Dermis blood vessel endothelial cell (primary cell): Measurements from ENCODE around the gene SLC35D2. TPM values are rescaled to one million over a fixed set of nuclear protein-coding genes. Genes with fewer than 3 reads are reported as not detected.
"Not testable (repeated sequence)": the region's sequence is repeated elsewhere in the genome, so short reads cannot be mapped to it uniquely, and the experiment has no call there.

ENCODE experiments used
- DNase-seq: peaks from one replicate; pipeline ENCODE4 v3.0.0; 2010
- total RNA-seq: library from RNA; depleted of rRNA; stranded (reverse); fragments of >200 nt; gene quantifications from 2 replicates; pipeline ENCODE4 v1.2.3, GENCODE V29; 2014

Gene SLC35D2
- total RNA-seq, 1 donor from 2014 or later, result 31.1 TPM

DNA sequence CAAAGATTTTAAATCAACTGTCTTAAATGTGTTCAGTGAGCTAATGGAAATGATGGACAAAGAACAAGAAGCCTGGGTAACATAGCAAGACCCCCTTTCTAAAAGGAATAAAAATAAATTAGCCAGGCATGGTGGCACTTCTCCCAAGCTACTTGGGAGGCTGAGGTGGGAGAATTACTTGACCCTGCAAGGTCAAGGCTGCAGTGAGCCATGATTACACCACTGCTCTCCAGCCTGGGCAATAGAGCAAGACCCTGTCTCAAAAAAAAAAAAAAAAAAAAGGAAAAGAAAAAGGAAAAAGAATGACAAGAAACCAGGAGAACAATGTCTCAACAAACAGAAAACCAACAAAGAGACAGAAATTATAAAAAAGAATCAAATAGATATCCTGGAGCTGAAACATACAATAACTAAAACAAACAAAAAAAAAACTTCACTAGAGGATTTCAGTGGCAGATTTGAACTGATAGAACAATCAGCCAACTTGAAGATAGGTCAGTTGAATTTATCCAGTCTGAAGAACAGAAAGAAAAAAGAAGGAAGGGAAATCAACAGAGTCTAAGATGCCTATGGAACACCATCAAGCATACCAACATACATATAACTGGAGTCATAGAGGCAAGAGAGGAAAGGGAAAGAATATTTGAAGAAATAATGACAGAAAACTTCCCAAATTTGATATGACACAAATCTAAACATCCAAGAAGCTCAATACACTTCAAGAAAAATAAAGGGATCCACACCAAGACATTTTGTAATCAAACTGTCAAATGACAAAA lies 16.8 kb upstream of the SLC35D2 start:
- DNase-seq, result no peak

DNA sequence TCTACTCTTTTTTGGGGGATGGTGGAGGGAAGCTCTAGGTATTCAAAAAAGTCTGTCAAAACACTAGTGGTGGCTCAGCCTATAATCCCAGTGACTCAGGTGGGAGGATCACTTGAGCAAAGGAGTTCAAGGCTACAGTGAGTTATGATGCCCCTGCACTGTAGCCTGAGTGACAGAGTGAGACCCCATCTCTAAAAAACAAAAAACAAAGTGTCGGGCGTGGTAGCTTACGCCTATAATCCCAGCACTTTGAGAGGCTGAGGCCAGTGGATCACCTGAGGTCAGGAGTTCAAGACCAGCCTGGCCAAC lies 15.8 kb upstream of the SLC35D2 start:
- DNase-seq, result no peak

- peak; percentile 41 for DNase-seq
Observed at GRCh38 chr9:96398582-96399324, 15.2 kb upstream of the SLC35D2 start.

- DNase-seq, result no peak
Observed at GRCh38 chr9:96395964-96396363, 12.5 kb upstream of the SLC35D2 start.

DNA sequence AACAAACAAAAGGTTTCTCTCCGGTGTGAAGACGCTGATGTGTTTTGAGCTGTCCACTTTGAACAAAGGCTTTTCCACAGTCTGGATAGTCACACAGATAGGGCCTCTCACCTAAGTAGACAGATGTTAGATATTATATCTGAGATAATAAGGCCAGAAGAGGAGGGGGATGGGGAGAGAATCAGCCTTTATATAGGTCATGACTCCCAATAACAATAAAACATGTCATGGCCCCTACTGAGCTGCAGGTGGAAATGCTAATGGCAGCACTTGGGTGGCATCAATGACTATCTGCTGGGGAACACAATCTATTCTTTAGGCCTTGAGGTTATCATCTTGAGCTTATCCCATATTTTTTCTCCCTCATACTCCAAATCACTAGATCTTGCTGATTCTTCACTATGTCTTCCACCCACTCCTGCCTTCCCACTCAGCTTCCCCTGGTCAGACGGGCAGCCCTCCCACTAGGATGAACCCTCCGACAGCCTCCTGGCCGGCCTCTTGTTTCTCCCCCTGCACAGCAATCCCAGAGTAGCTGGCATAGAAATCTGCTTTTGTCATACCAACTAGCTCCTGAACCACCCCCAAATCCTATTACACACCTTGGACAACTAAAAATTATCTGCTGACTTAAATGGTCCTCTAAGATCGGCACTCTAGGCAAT lies 11.5 kb upstream of the SLC35D2 start:
- no peak for DNase-seq

DNA sequence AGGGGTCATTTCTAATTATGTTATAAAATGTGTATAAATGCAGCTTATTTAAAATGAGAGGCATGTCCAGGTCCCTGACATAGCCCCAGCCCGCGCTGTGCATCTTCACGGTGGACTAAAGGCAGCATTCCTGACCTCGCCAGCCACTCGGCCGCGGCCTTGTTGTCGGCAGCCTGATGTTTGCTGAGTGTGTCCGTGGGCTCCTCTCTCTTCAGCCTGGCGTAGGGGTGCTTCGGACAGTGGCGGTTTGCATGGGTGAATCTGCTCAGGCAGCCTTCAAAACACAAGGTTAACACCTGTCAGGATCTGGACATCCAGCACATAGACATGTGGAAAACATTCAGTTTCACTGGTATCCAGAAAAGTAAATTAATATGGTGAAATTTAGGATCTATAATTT lies 8.8 kb upstream of the SLC35D2 start:
- no peak for DNase-seq

- peak; percentile 34 for DNase-seq
Observed at GRCh38 chr9:96391021-96391765, 7.7 kb upstream of the SLC35D2 start.

DNA sequence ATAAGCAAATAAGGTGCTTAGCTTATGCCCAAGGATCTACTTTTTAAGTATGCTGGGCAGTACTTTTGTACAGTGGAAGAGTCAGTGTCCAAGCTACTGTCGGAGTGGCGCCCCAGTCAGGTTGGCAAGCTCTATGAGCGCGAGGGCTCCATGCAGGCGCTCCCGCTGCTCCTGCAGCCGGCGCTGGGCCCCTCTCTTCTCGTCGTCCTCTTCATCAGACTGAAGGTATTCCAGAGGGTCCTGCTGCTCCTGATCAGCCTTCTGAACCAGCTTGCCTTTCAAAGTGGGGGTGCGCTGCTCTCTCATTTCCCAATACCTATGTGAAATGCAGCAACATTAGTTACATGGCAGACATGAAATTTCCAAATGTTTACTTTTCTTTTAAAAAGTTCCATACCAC lies 4.6 kb upstream of the SLC35D2 start:
- DNase-seq, result no peak

GRCh38 chr9:96386157-96386556 lies 2.6 kb upstream of the SLC35D2 start:
- no peak for DNase-seq

- DNase-seq, result peak; percentile 51
Observed at GRCh38 chr9:96382839-96383164, 709 bp downstream of the SLC35D2 start.

- DNase-seq, result peak; percentile 23
Observed at GRCh38 chr9:96382175-96382574, 1.3 kb downstream of the SLC35D2 start.

DNA sequence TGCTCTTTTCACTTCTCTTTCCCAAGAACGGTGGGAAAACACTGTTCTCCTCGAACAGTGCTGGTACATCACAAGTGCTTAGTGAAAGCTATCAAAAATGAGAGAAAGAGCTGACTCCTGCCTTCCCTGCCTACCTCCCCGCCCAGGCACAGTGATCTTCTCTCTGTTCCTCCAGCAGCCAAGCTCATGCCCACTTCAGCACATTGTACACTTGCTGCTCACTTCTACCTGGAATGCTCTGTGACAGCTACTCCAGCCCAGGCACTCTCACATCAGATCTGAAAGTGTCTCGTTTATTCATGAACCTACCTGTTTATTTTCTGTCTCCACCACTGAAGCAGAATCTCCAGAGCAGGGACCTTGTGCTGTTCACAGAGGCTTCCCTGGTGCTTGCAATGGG lies 1.8 kb downstream of the SLC35D2 start:
- no peak for DNase-seq

DNA sequence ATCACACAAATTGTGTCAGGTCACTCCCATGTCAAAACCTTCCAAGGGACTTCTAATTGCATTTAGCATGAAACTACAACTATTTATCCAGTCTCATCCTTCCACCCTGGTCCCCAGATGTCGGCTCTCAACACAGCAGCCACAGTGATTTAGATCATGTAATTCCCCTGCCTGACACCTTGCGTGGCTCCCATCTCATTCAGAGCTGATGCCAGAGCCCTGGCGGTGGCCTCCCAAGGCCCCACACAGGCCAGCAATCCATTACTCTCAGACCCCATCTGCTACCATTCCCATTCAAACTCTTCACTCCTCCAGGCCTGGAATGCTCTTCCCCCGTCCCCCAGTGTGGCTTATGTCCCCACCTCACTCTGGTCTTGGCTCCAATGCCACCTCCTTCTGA lies 2.4 kb downstream of the SLC35D2 start:
- no peak for DNase-seq

DNA sequence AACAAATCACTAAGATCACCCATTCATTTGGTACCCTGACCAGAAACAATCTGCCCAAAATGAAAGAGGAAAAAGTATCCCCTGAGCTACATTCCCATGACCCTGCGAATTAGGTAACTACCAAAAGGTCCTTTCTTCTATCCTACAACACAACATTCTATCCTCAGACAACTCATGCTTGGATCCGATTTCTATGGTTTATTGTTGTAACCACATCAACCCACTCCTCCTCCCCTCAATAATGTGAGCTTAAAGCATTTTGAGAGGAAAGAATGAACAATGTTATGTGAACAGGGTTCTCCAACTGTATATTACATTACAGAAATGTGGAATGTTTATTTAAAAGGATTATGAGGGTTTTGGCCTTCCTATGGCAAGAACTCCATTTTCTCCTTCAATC lies 4.0 kb downstream of the SLC35D2 start:
- DNase-seq, result no peak

DNA sequence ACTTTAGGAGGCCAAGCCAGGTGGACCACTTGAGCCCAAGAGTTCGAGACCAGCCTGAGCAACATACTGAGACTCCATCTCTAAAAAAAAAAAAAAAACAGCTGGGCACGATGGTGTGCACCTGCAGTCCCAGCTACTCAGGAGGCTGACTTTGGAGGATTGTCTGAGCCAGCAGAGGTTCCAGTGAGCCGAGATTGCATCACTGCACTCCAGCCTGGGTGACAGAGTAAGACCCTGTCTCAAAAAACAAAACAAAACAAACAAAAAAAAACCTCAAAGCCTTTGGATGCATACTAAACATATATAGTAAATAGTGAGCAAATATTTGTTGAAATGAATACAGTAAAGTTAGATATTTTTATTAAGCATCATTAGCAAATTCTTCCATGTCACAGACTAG lies 5.3 kb downstream of the SLC35D2 start:
- no peak for DNase-seq

GRCh38 chr9:96376891-96377874 lies 6.3 kb downstream of the SLC35D2 start:
- DNase-seq, result peak; percentile 55

DNA sequence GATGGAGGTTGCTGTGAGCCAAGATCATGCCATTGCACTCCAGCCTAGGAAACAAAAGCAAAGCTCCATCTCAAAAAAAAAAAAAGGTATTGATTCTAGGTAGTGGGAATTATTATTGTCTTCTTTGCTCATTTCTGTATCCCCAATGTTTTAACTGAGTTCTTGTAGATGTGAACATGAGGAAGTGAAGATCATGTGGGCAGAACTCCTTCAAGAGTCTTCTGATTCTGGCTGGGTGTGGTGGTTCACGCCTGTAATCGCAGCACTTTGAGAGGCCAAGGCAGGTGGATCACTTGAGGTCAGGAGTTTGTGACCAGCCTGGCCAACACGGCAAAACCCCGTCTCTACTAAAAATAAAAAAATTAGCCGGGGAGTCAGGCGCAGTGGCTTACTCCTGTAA lies 8.0 kb downstream of the SLC35D2 start:
- DNase-seq, result not testable (repeated sequence)

DNA sequence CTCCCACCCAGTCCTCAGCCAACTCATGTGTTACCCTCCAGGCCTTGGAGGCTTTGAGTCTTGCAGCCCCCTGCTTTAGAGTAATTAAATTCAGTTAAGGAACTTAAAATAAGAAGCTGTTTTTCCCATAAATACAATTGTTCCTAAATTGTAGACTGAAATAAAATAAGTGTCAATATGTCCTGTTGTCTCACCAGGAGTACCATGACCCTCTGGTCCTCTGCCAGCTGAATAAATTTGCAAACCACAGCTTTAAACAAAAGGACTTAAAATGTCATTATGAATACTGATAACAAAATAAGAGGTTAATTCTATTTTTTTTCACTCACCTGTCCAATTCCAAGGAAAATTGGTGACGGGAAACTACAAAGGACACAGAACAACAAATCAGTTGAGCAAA lies 15.6 kb downstream of the SLC35D2 start:
- no peak for DNase-seq

DNA sequence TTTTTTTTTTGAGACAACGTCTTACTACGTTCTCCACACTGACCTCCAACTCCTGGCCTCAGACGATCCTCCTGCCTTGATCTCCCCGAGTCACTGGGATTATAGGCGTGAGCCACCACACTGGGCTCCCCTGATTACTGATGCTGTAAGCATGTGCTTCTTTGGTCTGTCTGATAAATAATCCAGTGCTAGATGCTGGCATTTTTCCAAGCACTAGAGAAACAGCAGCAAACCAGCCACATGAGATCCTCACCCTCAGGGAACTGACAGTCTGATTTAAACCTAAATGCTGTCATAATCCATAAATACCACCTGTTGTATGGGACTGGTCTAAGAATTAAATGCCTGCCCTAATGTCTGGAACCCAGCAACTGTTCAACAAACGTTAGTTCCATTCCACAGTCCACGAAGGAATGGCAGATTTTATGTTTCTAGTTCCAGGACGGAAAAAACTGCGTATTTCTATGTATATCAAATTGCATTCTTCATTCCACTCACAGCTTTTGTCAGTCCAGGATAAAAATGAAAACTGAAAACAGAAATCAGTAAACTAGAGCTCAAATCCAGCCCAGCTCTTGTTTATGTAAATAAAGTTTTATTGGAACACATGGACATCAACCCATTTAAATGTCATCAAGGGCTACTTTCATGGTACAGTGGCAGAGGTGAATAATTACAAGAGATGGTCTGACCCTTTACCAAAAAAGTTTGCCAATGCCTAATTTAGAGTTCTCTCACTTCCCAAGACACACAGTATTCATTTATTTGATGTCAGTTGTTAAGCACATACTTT lies 20.1 kb downstream of the SLC35D2 start:
- DNase-seq, result no peak

DNA sequence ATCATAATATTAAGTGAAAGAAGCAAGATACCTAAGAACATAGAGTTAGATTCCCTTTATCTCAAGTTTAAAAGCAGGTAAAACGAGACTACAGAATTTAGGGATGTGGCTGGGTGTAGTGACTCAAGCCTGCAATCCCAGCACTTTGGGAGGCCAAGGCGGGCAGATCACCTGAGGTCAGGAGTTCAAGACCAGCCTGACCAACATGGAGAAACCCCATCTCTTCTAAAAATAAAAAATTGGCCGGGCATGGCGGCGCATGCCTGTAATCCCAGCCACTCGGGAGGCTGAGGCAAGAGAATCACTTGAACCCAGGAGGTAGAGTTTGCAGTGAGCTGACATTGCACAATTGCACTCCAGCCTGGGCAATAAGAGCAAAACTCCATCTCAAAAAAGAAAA lies 21.4 kb downstream of the SLC35D2 start:
- DNase-seq, result not testable (repeated sequence)

GRCh38 chr9:96361668-96362067 lies 21.8 kb downstream of the SLC35D2 start:
- no peak for DNase-seq
